ENCODE measurements around the gene MAP2K7.
"Not testable (repeated sequence)": the region's sequence is repeated elsewhere in the genome, so short reads cannot be mapped to it uniquely, and the experiment has no call there.

Gene MAP2K7

DNA sequence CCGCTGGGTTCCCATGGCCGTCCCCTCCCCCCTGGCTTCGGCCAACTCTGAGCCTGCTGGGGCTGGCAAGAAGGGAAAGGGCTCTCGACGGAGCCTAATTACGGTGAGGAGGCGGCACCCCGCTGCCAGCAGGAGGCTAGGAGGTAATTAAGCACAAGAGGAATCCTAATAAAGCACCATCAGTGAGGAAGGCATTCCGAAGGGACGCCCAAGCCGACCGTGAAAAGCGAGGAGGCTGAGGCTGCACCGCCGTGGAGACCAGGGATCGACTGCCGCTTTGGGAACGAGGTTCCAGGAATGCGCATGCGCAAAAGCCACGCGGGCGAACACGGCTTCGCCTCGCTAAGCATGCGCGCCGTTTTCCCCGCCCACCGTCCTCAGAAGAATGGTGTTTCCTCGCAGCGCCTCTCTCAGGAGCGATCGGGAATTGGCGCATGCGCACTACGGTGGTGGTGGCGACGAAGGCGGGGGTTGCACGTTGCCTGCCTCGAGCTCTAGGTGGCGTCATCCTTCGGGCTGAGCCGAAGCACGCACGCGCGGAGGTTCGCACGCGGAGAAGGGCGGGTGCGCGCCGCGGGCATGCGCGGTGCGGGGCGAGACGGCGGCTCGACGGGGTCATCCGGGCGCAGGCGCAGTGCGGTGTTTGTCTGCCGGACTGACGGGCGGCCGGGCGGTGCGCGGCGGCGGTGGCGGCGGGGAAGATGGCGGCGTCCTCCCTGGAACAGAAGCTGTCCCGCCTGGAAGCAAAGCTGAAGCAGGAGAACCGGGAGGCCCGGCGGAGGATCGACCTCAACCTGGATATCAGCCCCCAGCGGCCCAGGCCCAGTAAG is at the start of gene MAP2K7:
MAP2K7 (plus strand) TSS at position 634 of the 830 bp plus-strand sequence; CDS start at position 702, 68 bp downstream.
- peak; percentile 99 for DNase-seq

DNA sequence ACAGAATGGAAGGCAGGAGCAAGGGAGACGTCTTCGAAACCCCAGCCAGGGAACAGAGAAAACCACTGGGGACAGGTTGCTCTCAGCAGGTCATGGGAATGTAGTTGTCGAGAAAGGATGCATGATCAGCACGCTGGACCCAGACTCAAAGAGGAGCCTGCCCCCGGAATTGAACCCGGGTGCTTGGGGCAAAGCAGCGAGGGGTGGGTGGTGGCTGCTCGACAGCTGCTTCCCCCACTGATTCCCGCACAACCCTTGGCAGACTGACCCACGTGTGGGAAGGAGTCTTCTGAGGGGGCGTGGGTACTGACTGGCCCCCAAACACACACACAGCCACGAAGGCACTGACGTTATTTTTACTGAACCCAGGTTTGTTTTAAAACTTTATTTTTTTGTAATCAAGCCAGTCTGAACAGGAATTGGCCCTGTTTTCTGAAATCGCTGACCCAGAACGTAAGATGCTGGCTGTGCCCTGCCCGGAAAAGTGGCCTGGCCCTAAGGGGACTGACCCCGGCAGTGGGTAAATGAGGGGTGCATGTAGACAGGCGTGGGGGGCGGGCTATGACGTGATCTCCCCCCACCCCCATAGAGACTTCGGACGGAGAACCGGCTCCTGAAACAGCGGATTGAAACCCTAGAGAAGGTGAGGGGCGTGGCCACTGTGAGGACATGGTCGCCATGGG is 48.1 kb upstream of the MAP2K7 start:
- no peak for DNase-seq

DNA sequence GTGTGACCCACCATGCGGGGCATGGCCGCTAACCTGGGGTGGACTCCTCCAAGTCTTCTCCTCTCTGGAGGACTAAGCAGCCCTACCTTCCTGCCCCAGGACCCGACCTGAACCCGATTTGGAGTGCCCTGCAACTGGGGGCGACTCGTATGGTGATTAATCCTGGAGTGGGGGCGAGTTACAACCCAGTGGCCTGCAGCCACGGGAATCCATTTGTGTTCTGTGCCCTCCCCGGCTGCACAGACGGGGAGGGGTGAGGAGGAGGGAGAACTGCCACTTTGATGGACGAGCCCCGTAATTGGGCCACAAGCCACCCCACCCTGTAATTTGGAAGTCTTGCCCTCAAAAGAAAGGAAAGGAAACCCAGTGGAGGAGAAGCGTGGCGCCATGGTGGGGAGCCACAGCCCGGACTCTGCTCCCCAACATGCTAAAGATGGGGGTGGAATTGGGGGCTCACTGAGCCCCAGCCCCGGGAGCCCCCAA is 47.5 kb upstream of the MAP2K7 start:
- DNase-seq, result no peak

DNA sequence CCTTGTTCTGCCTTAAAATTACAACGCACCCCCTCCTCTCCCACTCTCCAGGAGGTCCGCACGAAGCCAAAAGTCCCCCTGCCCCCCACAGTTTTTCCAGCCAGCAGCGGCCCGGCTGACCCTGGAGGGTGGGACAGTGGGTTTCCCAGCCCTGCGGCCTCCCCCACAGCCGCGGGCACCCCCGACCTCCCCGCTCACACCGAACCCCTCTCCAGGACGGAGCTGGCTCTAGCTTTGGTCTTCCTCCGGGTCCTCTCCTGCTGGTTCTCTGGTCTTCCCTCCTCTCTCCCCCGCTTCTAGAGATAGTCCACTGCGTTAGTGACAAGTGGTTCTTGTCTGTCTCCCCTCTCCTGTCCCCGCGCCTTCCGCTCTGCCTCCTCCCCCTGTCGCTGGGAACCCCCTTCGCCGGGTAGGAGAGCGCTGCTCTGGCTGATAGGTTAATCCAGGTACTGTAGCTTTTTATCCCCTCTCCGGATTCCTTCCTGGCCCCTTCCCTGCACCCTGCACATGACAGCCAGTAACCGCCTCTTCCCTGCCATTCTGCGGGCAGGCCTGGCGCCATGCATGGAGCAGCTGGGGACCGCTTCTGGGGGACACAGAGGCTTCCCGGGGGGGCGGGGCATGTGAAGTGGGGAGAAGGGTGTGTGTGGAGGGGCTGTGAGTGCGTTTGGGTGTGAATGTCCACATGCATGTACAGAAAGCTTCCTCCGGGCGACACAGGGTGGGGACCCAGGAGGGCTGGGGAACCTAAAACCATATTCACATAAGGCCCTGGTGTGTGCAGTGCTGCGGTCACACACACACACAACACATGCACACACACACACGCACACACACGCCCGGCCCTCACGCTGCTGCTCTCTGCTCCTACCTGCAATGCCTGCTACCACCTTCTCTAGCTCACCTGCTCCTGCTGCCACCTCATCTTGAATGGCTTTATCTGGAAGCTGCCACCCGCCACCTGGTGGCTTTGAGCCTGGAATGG is 46.7 kb upstream of the MAP2K7 start:
- DNase-seq, result no peak

DNA sequence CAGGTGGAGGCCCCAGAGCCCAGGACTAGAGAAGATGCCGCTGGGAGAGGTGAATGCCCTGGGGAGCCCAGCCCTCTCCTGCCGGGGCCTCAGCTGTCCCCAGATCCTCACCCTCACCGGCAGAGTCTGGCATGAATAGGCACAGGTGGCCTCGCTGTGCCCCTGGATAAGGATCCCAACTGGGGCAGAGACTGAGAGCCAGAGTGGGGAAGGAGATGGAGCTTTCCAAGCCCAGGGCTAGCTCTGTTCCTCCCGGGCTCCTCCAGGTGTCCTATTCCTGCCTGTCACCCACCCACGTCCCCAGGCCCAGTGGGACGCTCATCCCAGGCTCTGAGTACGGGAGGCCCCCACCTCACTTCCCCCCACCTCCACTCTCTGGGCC is 46.0 kb upstream of the MAP2K7 start:
- no peak for DNase-seq

DNA sequence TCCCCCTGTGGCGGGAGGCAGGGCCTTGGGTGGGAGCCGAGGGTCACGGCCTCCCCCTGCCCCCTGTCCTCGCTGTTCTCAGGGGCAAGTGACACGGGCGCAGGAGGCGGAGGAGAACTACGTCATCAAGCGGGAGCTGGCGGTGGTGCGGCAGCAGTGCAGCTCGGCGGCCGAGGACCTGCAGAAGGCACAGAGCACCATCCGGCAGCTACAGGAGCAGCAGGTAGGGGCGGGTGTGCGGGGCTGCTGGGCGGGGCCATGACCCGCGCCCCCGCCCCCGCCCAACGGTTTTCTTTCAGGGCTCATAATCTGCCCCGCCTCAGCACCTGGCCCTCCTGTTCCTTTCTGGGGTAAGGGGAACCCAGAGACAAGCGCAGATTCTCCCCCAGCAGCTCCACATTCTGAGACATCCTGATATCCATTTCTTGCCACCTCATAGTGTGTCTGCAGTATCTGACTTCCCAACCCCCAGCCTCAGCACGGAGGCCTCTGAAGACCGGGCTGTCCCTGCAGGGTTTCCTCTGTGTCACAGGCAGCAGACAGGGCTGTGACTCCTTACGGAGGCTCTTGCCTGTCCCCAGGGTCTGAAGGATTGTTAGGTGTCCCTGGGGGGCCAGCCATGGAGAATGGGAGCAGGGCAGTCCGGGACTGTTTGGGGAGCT is 45.4 kb upstream of the MAP2K7 start:
- DNase-seq, result no peak

DNA sequence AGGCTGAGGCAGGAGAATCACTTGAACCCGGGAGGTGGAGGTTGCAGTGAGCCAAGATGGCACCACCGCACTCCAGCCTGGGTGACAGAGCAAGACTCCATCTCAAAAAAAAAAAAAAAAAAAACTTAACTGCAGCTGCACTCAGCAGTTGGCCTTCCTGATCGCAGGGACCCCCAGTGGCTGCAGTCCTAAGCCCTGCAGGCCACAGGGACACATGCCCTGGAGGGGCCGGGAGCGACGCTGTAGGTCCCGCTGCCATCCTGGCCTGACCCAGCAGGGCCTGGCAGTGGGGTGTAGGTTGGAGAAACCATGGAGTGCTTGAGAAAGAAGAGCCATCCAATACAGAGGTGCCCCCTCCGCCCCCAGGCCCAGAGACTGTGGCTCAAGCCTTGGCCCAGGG is 44.6 kb upstream of the MAP2K7 start:
- not testable (repeated sequence) for DNase-seq

DNA sequence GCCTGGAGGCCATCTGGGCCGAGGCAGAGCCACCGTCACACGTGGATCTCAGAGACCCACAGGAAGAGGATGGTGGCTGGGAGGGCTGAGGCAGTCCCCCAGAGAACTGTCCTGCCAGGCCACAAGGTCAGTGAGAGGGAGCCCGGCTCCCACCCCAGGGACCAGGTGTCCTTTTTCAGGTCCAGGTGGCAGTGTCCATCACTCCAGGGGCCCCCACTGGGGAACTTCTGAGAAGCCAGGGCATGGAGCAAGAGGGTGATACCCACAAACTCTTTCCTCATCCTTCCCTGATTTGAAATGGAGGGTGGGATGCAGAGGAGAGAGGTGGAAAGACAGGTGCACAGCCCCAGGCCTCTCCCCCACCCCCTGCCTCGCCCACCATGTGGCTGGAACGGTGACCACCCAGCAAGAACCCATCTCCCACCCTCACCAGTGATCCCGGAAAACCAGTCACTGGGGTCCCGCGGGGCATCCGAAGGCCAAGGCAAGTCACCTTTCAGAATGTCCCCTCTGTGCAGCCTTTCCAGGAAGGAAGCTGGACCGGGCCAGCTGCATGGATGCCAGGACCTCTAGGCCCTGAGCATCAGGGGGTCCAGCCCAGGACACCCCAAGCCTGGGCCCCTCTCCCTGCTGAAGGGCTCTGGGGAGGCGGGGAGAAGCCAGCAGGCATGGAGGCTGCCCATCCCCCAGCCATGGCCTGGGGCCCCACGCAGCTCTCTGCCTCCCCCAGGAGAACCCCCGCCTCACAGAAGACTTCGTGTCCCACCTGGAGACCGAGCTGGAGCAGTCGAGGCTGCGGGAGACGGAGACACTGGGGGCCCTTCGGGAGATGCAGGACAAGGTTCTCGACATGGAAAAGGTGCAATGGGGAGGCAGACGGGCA is 43.6 kb upstream of the MAP2K7 start:
- DNase-seq, result no peak

DNA sequence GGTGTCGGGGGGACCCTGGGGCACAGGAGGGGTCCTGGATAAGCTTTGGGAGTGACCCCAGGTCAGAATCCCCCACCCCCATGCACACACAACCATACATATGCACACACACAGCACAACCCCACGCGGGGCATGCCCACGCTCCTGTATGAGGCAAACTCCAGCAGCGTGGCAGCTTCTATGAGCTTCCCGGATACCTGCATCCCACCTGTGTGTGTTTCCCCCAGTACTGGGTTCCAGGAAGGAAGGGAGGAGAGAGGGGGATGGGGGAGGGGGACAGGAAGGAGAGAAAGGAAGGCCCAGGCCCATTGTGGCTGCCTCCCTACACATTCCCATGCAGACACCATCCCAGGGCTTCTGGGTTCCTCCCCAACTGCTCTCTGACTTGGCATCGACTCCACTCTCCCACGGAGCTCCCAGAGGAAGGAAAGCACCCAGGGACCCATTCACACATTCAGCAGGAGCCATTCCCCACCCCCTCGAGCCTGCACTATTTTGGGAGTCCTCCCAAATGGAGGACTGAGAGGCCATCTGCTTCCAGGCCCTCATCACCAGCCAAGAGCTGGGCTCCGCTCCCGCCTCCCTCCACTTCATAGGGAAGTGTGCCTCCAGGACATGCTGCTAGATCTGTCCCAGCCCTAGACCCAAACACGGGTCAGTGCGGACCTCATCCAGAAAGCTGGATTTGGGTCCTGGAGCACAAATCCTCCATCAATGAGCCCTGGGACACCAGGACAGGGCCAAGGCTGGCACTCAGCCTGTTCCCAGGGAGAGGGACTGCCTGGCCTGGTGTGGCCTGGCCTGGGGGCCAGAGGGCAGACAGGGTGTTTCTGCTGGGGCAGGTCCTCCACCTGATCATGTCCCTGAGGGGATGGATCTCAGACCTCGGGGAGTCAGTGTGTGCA is 42.7 kb upstream of the MAP2K7 start:
- DNase-seq, result no peak

DNA sequence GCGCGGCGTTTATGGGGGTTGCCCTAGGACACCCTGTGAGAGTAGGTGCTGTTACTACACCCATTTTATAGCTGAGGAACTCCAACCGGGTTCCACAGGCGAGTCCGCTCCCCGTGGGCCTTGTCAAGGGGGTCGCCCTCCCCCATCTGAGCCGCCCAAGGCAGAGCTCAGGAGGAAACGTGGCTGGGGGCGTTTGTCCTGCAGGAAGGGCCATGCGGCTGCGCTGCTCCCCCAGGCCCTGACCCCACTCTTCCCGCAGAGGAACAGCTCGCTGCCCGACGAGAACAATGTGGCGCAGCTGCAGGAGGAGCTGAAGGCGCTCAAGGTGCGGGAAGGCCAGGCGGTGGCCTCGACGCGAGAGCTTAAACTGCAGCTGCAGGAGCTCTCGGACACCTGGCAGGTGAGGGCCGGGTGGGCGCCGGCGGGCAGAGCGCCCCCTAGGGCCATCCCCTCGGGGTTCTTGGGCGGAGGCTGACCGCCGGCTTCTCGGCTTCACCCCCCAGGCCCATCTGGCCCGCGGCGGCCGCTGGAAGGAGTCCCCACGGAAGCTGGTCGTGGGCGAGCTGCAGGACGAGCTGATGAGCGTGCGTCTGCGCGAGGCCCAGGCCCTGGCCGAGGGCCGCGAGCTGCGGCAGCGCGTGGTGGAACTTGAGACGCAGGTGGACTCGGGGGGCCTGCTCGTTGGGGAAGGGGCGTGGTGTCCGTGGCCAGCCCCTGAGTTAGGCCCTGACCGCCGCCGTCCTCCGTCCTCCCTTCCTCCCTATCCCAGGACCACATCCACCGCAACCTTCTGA is 41.9 kb upstream of the MAP2K7 start:
- DNase-seq, result no peak

DNA sequence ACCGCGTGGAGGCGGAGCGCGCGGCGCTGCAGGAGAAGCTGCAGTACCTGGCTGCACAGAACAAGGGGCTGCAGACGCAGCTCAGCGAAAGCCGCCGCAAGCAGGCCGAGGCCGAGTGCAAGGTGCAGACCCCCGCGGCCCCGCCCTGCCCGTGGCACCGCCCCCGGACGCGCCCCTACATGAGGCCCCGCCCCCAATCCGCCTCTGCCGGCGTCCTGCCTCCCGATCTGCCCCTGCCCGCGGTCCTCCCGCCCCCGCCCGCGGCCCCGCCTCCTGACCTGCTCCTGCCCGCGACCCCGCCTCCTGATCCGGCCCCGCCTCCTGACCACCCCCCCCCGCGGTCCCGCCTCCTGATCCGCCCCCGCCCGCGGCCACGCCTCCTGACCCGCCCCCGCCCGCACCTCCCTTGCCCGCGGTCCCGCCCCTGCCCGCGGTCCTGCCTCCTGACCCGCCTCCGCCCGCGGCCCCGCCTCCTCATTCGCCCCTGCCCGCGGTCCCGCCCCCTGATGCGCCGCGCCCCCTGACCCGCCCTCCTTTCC is 41.2 kb upstream of the MAP2K7 start:
- peak; percentile 57 for DNase-seq

DNA sequence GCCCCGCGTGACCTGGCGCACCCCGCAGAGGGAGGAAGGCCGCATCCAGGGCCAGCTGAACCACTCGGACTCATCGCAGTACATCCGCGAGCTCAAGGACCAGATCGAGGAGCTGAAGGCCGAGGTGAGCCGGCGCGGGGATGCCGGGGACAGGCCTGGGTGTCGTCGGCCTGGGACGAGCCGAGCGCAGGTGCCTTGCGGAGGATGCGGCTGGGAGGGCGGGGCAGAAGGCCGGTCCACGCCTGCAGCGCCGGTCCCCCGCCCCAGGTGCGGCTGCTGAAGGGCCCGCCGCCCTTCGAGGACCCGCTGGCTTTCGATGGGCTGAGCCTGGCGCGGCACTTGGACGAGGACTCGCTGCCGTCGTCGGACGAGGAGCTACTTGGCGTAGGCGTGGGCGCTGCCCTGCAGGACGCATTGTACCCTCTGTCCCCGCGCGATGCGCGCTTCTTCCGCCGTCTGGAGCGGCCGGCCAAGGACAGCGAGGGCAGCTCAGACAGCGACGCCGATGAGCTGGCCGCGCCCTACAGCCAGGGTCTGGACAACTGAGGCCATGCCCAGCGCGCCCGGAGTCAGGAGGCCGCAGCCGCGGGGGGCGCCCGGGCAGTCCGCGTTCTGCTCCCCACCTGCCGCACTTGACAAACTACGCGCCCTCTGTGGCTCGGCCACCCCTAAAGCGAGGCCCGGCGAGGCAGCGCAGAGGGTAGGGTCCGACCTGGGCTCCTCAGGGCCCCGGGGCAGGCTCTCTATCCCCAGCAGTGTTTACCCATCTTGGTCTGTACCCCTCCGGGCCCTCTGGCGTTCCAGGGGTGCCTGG is 40.3 kb upstream of the MAP2K7 start:
- no peak for DNase-seq

DNA sequence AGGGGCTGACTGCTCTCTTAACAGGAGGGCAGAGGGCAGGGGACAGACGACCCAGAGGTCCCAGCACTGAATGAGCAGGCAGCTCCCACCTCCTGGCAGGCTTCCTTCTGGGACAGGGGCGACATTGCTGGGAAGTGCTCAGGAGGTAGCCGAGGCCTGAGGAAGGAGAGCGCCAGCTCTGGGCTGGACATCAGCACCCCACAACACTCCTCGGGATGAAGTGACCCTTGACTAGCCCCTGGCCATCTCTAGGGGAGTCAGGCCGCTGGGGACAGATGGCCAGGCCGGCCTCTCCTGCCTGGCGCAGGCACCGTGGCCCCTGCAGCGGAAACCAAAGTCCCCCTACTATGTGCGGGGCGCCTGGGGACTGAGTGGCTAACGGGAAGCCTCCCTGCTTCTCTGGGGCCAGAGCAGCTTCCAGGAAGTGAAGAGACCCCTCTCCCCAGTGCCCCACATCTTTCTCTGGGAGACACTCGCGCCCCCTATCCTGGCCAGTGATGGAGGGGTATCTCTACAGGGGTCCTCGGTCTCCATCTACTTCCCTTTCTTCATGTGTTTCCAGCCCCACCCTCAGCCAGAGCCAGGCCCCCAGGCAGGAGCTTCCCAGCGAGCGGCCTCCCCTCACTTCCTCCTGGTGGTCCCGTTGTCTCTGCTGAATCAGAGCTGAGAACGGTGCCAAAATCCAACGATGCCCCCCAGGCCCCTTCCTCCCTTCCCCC is 39.5 kb upstream of the MAP2K7 start:
- DNase-seq, result no peak

DNA sequence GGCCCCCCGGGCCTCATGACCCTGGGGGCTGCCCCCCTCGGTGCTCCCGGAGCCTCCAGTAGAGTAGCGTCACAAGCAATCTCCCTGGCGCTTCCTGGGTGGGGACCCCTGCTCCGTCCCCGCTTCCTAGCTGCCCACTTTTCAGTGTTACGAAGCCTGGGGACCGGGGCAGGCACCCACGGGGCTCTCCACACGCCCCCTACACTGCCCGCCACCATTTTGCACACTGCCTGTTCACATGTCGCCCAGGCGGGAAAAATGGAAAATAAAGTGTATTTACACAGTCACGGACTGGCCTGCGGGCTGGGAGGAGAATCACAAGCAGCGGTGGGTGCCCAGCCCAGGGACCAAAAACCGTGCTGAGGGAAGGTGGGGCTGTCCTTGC is 39.0 kb upstream of the MAP2K7 start:
- no peak for DNase-seq

DNA sequence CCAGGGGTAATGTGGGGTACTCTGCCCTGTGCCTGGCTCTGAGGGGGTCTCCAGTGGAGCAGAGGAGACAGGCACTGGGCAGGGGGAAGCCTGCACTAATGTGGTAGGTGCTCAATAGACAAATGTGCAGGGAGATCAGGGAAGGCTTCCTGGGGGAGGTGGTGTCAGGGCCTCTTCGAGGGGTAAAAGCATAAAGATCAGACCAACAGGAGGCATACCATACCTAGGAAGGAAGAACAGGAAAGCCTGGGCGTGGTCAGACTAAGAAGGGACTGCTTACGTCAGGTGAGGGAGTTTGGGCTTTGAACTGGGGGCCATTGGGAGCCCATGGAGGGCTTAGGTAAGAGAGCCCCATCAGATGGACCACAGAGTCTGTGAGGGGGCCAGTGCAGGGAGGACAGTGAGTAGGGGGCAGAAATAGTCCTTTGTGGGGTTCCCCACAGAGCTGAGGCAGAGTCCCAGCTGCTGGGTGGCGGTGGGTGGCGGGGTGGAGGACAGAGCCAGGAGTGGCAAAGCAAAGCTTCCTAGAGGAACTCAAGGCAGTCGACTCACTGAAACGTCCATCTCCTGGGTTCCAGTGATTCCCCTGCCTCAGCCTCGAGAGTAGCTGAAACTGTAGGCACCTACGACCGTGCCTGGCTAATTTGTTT is 38.3 kb upstream of the MAP2K7 start:
- DNase-seq, result no peak

DNA sequence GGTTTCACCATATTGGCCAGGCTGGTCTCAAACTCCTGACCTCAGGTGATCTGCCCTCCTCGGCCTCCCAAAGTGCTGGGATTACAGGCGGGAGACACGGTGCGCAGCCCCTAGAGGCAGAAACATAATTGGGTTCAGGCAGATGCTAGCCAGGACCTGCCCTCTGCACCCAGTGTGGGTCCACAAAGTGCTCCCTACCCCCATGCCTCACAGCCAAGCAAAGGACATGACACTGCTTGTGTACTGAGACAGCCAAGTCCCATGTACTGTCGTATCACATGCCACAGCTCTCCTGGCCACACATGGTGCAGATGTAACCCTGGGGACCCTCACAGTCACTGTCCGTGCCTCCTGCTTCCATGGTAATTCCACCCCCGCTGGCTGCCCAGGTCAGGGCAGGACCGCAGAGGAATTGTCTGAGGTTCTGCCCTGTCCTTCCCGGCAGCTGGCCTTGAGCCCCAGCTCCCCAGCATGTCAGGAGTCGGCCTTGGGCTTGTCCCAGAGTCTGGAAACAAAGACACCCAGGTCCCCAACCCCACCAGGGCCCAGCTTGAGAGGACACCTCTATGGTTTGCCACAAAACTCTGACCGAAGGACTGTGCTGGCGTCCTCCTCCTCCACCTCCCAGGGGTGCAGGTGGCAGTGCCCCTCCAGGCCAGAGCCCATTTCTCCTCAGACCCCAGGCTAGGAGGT is 37.1 kb upstream of the MAP2K7 start:
- no peak for DNase-seq
